Testis (tissue), 5 donors: ENCODE data around the gene TRIM46. TPM values are rescaled to one million over a fixed set of nuclear protein-coding genes. Genes with fewer than 3 reads are reported as not detected.

Experiments used
- DNase-seq: peaks from one replicate; pipeline ENCODE4 v3.0.0-alpha.2; 2019
- H3K27ac ChIP-seq, 2 donors: fragments of 200-600 bp; sonication (generic); one replicate each; pipeline ENCODE4 v1.5.1; 2019
- H3K27me3 ChIP-seq: fragments of 200-600 bp; sonication (generic); one replicate; pipeline ENCODE4 v1.5.1; 2019
- H3K36me3 ChIP-seq: fragments of 200-600 bp; sonication (generic); one replicate; pipeline ENCODE4 v1.5.1; 2017; ENCODE audit warnings: low read depth; ENCODE audit errors: missing control alignments
- H3K4me1 ChIP-seq: fragments of 200-600 bp; sonication (generic); one replicate; pipeline ENCODE4 v1.5.1; 2019
- H3K4me3 ChIP-seq, 2 donors: fragments of 200-600 bp; sonication (generic); one replicate each; pipeline ENCODE4 v1.5.1; 2017 to 2019
- H3K9me3 ChIP-seq: fragments of 200-600 bp; sonication (generic); one replicate; pipeline ENCODE4 v1.5.1; 2017
- CTCF ChIP-seq, 3 experiments: fragments of 450-650 bp in 2 of 3; fragments of 200-600 bp in 1 of 3; sonication (generic) in 1 of 3; IDR thresholded peaks; one replicate each; pipeline ENCODE4 v1.5.1; 2016 to 2019; ENCODE audit warnings: antibody characterized with exemption in 3 of 3, mild to moderate bottlenecking in 2 of 3, moderate library complexity in 1 of 3
- POLR2A ChIP-seq: fragments of 450-650 bp; IDR thresholded peaks from one replicate; pipeline ENCODE4 v1.6.1; 2017; ENCODE audit warnings: antibody characterized with exemption, mild to moderate bottlenecking, moderate library complexity
- WGBS, 2 donors: methylation state at CpG; one replicate each; pipeline ENCODE4 v1.1.5; 2018; 5-methylcytosine and 5-hydroxymethylcytosine counted together
- intact Hi-C: fragments of 100-400 bp; cut with DNase I; formaldehyde crosslinking; loops from one replicate; pipeline ENCODE4 v1.15.1; 2023; ENCODE audit warnings: low total_unique reads
- long read RNA-seq, 2 donors: transcript quantifications; one replicate each; lab custom pipeline, GENCODE V29; 2026
- polyA plus RNA-seq: library from polyadenylated mRNA; stranded (reverse); fragments of 350-450 nt; fragmentation: Illumina TruSeq; extraction: RNeasy Lipid Tissue Mini Kit (QIAGEN cat#74804); gene quantifications from one replicate; pipeline ENCODE4 v1.2.3, GENCODE V29; 2014; ENCODE audit warnings: low read depth, low replicate concordance; ENCODE audit not compliant: insufficient read depth
- total RNA-seq, 2 donors: library from RNA; depleted of rRNA; stranded (reverse); fragments of >200 nt; gene quantifications; one replicate each; pipeline ENCODE4 v1.2.3, GENCODE V29; 2016

The TRIM46 gene
- total RNA-seq (1 to 10 TPM; 3.7 to 3.9 TPM), polyA plus RNA-seq (4.0 TPM)
- long read RNA-seq, donor 1: 0 reads
- long read RNA-seq, donor 2: 0 reads

GRCh38 chr1:155173478-155174323, at the start of gene TRIM46:
Gene TRIM46 (plus strand): TSS chr1:155173849. CDS start chr1:155173967, 118 bp downstream.
- Histone ChIP-seq H3K4me3 (peak within 1 kb of the TSS; percentile 92 to 98), H3K27me3 (no peaks in the 10 kb centered on the region), H3K27ac (peak within 1 kb of the TSS; percentile 94 to 97), H3K9me3 (no peaks in the 10 kb centered on the region), H3K4me1 (peaks cover 17% of the 10 kb centered on the region), H3K36me3 (no peaks in the 10 kb centered on the region)
- no peak for DNase-seq
- TF ChIP-seq POLR2A: no peak
- intact Hi-C loops: no loop called here
- 1 to 2% methylated on average over 33 to 38 of the region's 38 CpGs for WGBS, 2 donors

- Histone ChIP-seq H3K4me1 (peaks cover 31% of the 10 kb centered on the region), H3K27ac (no peak overlapping the region), H3K27me3 (no peaks in the 10 kb centered on the region), H3K36me3 (no peaks in the 10 kb centered on the region), H3K9me3 (no peaks in the 10 kb centered on the region), H3K4me3 (no peak overlapping the region)
- intact Hi-C loops: no loop called here
- TF ChIP-seq POLR2A (no peak), CTCF (IDR thresholded peaks at IDR 0.05) (no peak)
- DNase-seq: no peak
- WGBS, 2 donors: 69 to 73% methylated on average over 15 of the region's 16 CpGs
Measured at GRCh38 chr1:155124503-155125463, 48.9 kb upstream of the TRIM46 start.

GRCh38 chr1:155125511-155125945, 48.1 kb upstream of the TRIM46 start:
- H3K27me3 ChIP-seq: no peaks in the 10 kb centered on the region
- intact Hi-C loops: no loop called here
- 52 to 53% methylated on average over 11 of the region's 11 CpGs for WGBS, 2 donors

GRCh38 chr1:155125946-155126555, 47.6 kb upstream of the TRIM46 start:
- intact Hi-C loops: no loop called here
- no peak for TF ChIP-seq POLR2A
- TF ChIP-seq CTCF (IDR thresholded peaks at IDR 0.05): no peak
- Histone ChIP-seq H3K27ac (no peak overlapping the region), H3K4me1 (peaks cover 31% of the 10 kb centered on the region), H3K27me3 (no peaks in the 10 kb centered on the region), H3K4me3 (peak overlapping the region in 1 of 2 donors; percentile 58), H3K9me3 (no peaks in the 10 kb centered on the region), H3K36me3 (no peaks in the 10 kb centered on the region)
- peak; percentile 66 for DNase-seq
- 17 to 26% methylated on average over 21 to 53 of the region's 53 CpGs for WGBS, 2 donors

More at GRCh38 chr1:155125511-155125945, 48.1 kb upstream of the TRIM46 start:
- peaks cover 31% of the 10 kb centered on the region for H3K4me1 ChIP-seq
- no peak overlapping the region for H3K27ac ChIP-seq
- no peaks in the 10 kb centered on the region for H3K9me3 ChIP-seq
- no peak for DNase-seq
- H3K36me3 ChIP-seq: no peaks in the 10 kb centered on the region
- no peak for TF ChIP-seq CTCF (IDR thresholded peaks at IDR 0.05)
- no peak for TF ChIP-seq POLR2A
- no peak overlapping the region for H3K4me3 ChIP-seq
